LNCaP clone FGC (cell line): ENCODE data around the gene ITPKC.

Source experiments
- DNase-seq: peaks from one replicate; pipeline ENCODE4 v3.0.0-alpha.2; 2011; ENCODE audit warnings: low read depth
- H3K4me3 ChIP-seq: 2 replicates; pipeline ENCODE4 v1.5.1; 2011; ENCODE audit warnings: mild to moderate bottlenecking, low read depth, low read length, control low read depth
- CTCF ChIP-seq: IDR thresholded peaks from 2 replicates; pipeline ENCODE4 v1.5.1; 2012; ENCODE audit warnings: mild to moderate bottlenecking; ENCODE audit not compliant: control insufficient read depth, insufficient read depth; ENCODE audit errors: extremely low read depth

Gene ITPKC

GRCh38 chr19:40685016-40685526, 31.8 kb upstream of the ITPKC start:
- no peak overlapping the region for H3K4me3 ChIP-seq
- DNase-seq: no peak
- no peak for TF ChIP-seq CTCF

- TF ChIP-seq CTCF: no peak
- DNase-seq: no peak
These were observed 31.3 kb upstream of the ITPKC start for GRCh38 chr19:40685563-40685962.

GRCh38 chr19:40686882-40687524, 29.9 kb upstream of the ITPKC start:
- no peak for TF ChIP-seq CTCF
- H3K4me3 ChIP-seq: no peak overlapping the region
- DNase-seq: no peak

More at GRCh38 chr19:40685563-40685962, 31.3 kb upstream of the ITPKC start:
- no peak overlapping the region for H3K4me3 ChIP-seq

GRCh38 chr19:40687525-40688016, 29.3 kb upstream of the ITPKC start:
- no peak overlapping the region for H3K4me3 ChIP-seq
- no peak for TF ChIP-seq CTCF
- DNase-seq: no peak

- H3K4me3 ChIP-seq: no peak overlapping the region
- DNase-seq: no peak
- no peak for TF ChIP-seq CTCF
These were observed 28.6 kb upstream of the ITPKC start for GRCh38 chr19:40688309-40688708.

- no peak for DNase-seq
- no peak for TF ChIP-seq CTCF
- no peak overlapping the region for H3K4me3 ChIP-seq
These were observed 27.9 kb upstream of the ITPKC start for GRCh38 chr19:40688987-40689338.
